ENCODE measurements around the gene MYO1E.

DNA sequence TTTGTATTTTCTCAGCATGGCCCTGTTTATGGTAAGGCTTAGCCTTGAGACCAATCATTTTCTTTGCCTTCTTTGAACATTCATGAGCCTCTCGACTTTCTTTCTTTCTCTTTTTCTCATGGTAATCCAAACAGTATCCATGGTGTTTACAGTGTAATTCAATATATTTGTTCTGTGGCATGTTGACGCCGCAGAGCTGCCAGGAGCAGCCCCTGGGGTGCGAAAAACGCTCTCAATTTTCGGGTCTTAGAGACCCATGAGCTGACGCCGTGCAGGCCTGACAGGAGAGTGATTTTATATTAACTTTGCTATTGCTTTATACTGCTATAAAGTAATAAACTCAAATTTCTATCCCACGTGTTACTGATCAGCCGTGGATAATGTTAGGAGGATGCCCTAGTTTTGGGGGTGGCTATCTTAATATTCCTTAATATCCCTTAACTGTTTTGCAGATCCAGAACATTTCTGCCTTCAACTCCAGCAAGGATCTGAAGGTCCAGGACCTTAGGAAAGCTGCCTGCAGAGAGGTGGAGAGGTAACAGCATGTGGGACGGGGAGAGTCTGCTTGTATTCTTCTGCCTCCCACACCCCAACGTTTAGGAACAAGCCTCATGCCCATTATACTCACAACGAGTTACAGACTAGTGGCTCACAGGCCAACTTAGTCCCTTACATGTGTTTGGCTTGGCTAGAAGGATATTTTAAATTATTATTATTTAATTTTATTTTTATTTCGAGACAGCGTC lies 29.3 kb upstream of the MYO1E start:
- TF ChIP-seq POLR2A (IDR thresholded peaks at IDR 0.05): no peak
- TF ChIP-seq, protein P1, sequence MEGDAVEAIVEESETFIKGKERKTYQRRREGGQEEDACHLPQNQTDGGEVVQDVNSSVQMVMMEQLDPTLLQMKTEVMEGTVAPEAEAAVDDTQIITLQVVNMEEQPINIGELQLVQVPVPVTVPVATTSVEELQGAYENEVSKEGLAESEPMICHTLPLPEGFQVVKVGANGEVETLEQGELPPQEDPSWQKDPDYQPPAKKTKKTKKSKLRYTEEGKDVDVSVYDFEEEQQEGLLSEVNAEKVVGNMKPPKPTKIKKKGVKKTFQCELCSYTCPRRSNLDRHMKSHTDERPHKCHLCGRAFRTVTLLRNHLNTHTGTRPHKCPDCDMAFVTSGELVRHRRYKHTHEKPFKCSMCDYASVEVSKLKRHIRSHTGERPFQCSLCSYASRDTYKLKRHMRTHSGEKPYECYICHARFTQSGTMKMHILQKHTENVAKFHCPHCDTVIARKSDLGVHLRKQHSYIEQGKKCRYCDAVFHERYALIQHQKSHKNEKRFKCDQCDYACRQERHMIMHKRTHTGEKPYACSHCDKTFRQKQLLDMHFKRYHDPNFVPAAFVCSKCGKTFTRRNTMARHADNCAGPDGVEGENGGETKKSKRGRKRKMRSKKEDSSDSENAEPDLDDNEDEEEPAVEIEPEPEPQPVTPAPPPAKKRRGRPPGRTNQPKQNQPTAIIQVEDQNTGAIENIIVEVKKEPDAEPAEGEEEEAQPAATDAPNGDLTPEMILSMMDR (IDR thresholded peaks at IDR 0.05): no peak
- no peak for TF ChIP-seq POLR2AphosphoS5 (IDR thresholded peaks at IDR 0.05)
- no peak for TF ChIP-seq EP300 (IDR thresholded peaks at IDR 0.05)

All from gastroesophageal sphincter (tissue), 3 donors.